GM19025 (cell line): ENCODE measurements around the gene FABP2.
"Not testable (repeated sequence)": the region's sequence is repeated elsewhere in the genome, so short reads cannot be mapped to it uniquely, and the experiment has no call there.

Experiments used
- ATAC-seq: cut with Tn5 transposase; IDR thresholded peaks from one replicate; pipeline ENCODE4 v1.9.1; 2021; ENCODE audit warnings: mild to moderate bottlenecking, low read depth, moderate library complexity; ENCODE audit not compliant: unreplicated experiment

Gene FABP2

GRCh38 chr4:119321921-119322687 lies at the start of gene FABP2:
TSS of gene FABP2 (minus strand) at chr4:119322138. CDS start at chr4:119322102, 36 bp downstream.
- no peak for ATAC-seq

GRCh38 chr4:119370951-119371683 lies 49.2 kb upstream of the FABP2 start:
- ATAC-seq: not testable (repeated sequence)

- ATAC-seq: peak; percentile 94
Observed at GRCh38 chr4:119370392-119370791, 48.5 kb upstream of the FABP2 start.

- not testable (repeated sequence) for ATAC-seq
Observed at GRCh38 chr4:119366802-119367201, 44.9 kb upstream of the FABP2 start.

GRCh38 chr4:119364203-119364602 lies 42.3 kb upstream of the FABP2 start:
- not testable (repeated sequence) for ATAC-seq

- not testable (repeated sequence) for ATAC-seq
Observed at GRCh38 chr4:119363372-119363771, 41.4 kb upstream of the FABP2 start.

GRCh38 chr4:119362413-119362812 lies 40.5 kb upstream of the FABP2 start:
- ATAC-seq: not testable (repeated sequence)

- not testable (repeated sequence) for ATAC-seq
Observed at GRCh38 chr4:119359873-119360272, 37.9 kb upstream of the FABP2 start.

GRCh38 chr4:119356796-119357195 lies 34.9 kb upstream of the FABP2 start:
- not testable (repeated sequence) for ATAC-seq

- ATAC-seq: not testable (repeated sequence)
Observed at GRCh38 chr4:119356041-119356440, 34.1 kb upstream of the FABP2 start.

- ATAC-seq: not testable (repeated sequence)
Observed at GRCh38 chr4:119353364-119353763, 31.4 kb upstream of the FABP2 start.

- ATAC-seq: not testable (repeated sequence)
Observed at GRCh38 chr4:119348169-119348568, 26.2 kb upstream of the FABP2 start.

GRCh38 chr4:119343293-119343692 lies 21.4 kb upstream of the FABP2 start:
- ATAC-seq: not testable (repeated sequence)

GRCh38 chr4:119339895-119340294 lies 18.0 kb upstream of the FABP2 start:
- not testable (repeated sequence) for ATAC-seq

GRCh38 chr4:119337010-119337409 lies 15.1 kb upstream of the FABP2 start:
- ATAC-seq: no peak

- not testable (repeated sequence) for ATAC-seq
Observed at GRCh38 chr4:119336332-119336979, 14.5 kb upstream of the FABP2 start.

GRCh38 chr4:119329835-119330620 lies 8.1 kb upstream of the FABP2 start:
- ATAC-seq: no peak

- no peak for ATAC-seq
Observed at GRCh38 chr4:119328695-119329094, 6.8 kb upstream of the FABP2 start.

GRCh38 chr4:119317990-119318389 lies 3.9 kb downstream of the FABP2 start:
- no peak for ATAC-seq

- no peak for ATAC-seq
Observed at GRCh38 chr4:119315036-119315435, 6.9 kb downstream of the FABP2 start.
